SK-N-SH (cell line): ENCODE data around the gene SLC22A2. TPM values are rescaled to one million over a fixed set of nuclear protein-coding genes. Genes with fewer than 3 reads are reported as not detected.

Source experiments
- CTCF ChIA-PET: fragments of 300-600, 350-600 bp; formaldehyde crosslinking; extraction: SDS; loops from one replicate; lab custom pipeline; 2021; lab: Yijun Ruan, JAX
- POLR2A ChIA-PET: fragments of 350-600 bp; sonication (Branson Sonifier 250); formaldehyde crosslinking; extraction: SDS; loops from one replicate; lab custom pipeline; 2020; ENCODE audit warnings: antibody characterized with exemption, inconsistent platforms; lab: Yijun Ruan, JAX
- DNase-seq: peaks from one replicate; pipeline ENCODE4 v3.0.0; 2012
- H2AFZ ChIP-seq: fragments of 200-600 bp; sonication (generic); 2 replicates; pipeline ENCODE4 v1.8.1; 2016; ENCODE audit warnings: antibody characterized with exemption, mild to moderate bottlenecking, low read depth
- H3F3A ChIP-seq: fragments of 200-600 bp; sonication (generic); replicated peaks from 2 replicates; pipeline ENCODE3; 2016; ENCODE audit warnings: antibody characterized with exemption, mild to moderate bottlenecking; ENCODE audit not compliant: insufficient read depth
- H3K27ac ChIP-seq, 2 experiments: fragments of 200-500 bp in 1 of 2; fragments of 200-600 bp in 1 of 2; sonication (Bioruptor generic) in 1 of 2; sonication (generic), shearing (Covaris generic) in 1 of 2; 2 replicates each; pipeline versions ENCODE4 v1.5.1 to v1.6.1; 2014 to 2016; ENCODE audit warnings: low read depth in 2 of 2, inconsistent platforms in 1 of 2, low read length in 1 of 2, mild to moderate bottlenecking in 1 of 2, mixed read lengths in 1 of 2
- H3K27me3 ChIP-seq: fragments of 200-600 bp; sonication (generic), shearing (Covaris generic); 2 replicates; pipeline ENCODE4 v1.6.1; 2016; ENCODE audit warnings: mixed run types; ENCODE audit not compliant: insufficient read depth
- H3K36me3 ChIP-seq, 2 experiments: fragments of 200-500 bp in 1 of 2; fragments of 200-600 bp in 1 of 2; sonication (Bioruptor generic) in 1 of 2; sonication (generic) in 1 of 2; replicated peaks in 1 of 2; 2 replicates each; pipeline versions ENCODE3 to v1.5.1; 2014 to 2016; ENCODE audit warnings: low read length in 1 of 2, mild to moderate bottlenecking in 1 of 2; ENCODE audit not compliant: insufficient read depth in 2 of 2, control insufficient read depth in 1 of 2
- H3K4me1 ChIP-seq, 2 experiments: fragments of 200-500 bp in 1 of 2; fragments of 200-600 bp in 1 of 2; sonication (Bioruptor generic) in 1 of 2; sonication (generic), shearing (Covaris generic) in 1 of 2; 2 replicates each; pipeline versions ENCODE4 v1.5.1 to v1.6.1; 2014 to 2016; ENCODE audit warnings: low read depth in 1 of 2, low read length in 1 of 2, mixed run types in 1 of 2; ENCODE audit not compliant: insufficient read depth in 2 of 2, control insufficient read depth in 1 of 2
- H3K4me2 ChIP-seq: fragments of 200-600 bp; sonication (generic), shearing (Covaris generic); 2 replicates; pipeline ENCODE4 v1.6.1; 2017; ENCODE audit warnings: mixed run types
- H3K4me3 ChIP-seq, 2 experiments: fragments of 200-500 bp in 1 of 2; fragments of 200-600 bp in 1 of 2; sonication (Bioruptor generic) in 1 of 2; sonication (generic), shearing (Covaris generic) in 1 of 2; 2 replicates each; pipeline versions ENCODE4 v1.5.1 to v1.8.1; 2014 to 2016; ENCODE audit warnings: low read depth in 2 of 2, inconsistent platforms in 1 of 2, low read length in 1 of 2, mild to moderate bottlenecking in 1 of 2, mixed read lengths in 1 of 2, moderate library complexity in 1 of 2
- H3K79me2 ChIP-seq: fragments of 200-600 bp; sonication (generic); 2 replicates; pipeline ENCODE4 v1.8.1; 2017; ENCODE audit warnings: mild to moderate bottlenecking; ENCODE audit not compliant: insufficient read depth
- H3K9ac ChIP-seq: fragments of 200-600 bp; sonication (generic); 2 replicates; pipeline ENCODE4 v1.6.1; 2017; ENCODE audit warnings: mixed run types
- H3K9me2 ChIP-seq: fragments of 200-600 bp; sonication (generic); 2 replicates; pipeline ENCODE4 v1.6.1; 2017; ENCODE audit warnings: mixed run types
- H3K9me3 ChIP-seq: fragments of 200-600 bp; sonication (generic); 2 replicates; pipeline ENCODE4 v1.6.1; 2017; ENCODE audit warnings: mixed run types, mild to moderate bottlenecking, moderate library complexity
- H4K20me1 ChIP-seq: fragments of 200-600 bp; sonication (generic); 2 replicates; pipeline ENCODE4 v1.6.1; 2017; ENCODE audit warnings: mild to moderate bottlenecking, mixed run types; ENCODE audit not compliant: insufficient read depth
- CHD2 ChIP-seq: fragments of 150-350 bp; IDR thresholded peaks from 2 replicates; pipeline ENCODE4 v1.6.1; 2018; ENCODE audit warnings: low read length; ENCODE audit not compliant: partially characterized antibody
- FOSL2 ChIP-seq: IDR thresholded peaks from 2 replicates; pipeline ENCODE4 v1.4.0; 2012; ENCODE audit warnings: low read depth, mild to moderate bottlenecking, moderate library complexity, borderline replicate concordance
- FOXJ3 ChIP-seq: sonication (generic); formaldehyde crosslinking; IDR thresholded peaks from 2 replicates; pipeline ENCODE4 v1.5.1; 2020; ENCODE audit warnings: mild to moderate bottlenecking, missing genetic modification reagents
- GABPA ChIP-seq: IDR thresholded peaks from 2 replicates; pipeline ENCODE4 v1.4.0; 2012; ENCODE audit warnings: low read depth, mild to moderate bottlenecking
- GATA2 ChIP-seq: sonication (generic); formaldehyde crosslinking; IDR thresholded peaks from 2 replicates; pipeline ENCODE4 v1.5.0; 2020; ENCODE audit warnings: mild to moderate bottlenecking, missing genetic modification reagents
- JUND ChIP-seq: IDR thresholded peaks from 2 replicates; pipeline ENCODE4 v1.4.0; 2012
- MEF2A ChIP-seq: IDR thresholded peaks from 2 replicates; pipeline ENCODE4 v1.4.0; 2012; ENCODE audit warnings: low read depth, borderline replicate concordance
- MXI1 ChIP-seq: IDR thresholded peaks from 2 replicates; pipeline ENCODE4 v1.6.1; 2012; ENCODE audit warnings: mild to moderate bottlenecking, low read depth, low read length, improper control_type of control experiment
- NFIC ChIP-seq: IDR thresholded peaks from 2 replicates; pipeline ENCODE4 v1.4.0; 2012; ENCODE audit warnings: borderline replicate concordance
- NRF1 ChIP-seq: IDR thresholded peaks from 2 replicates; pipeline ENCODE4 v1.6.1; 2012; ENCODE audit warnings: low read depth, mild to moderate bottlenecking, low read length
- PBX3 ChIP-seq: IDR thresholded peaks from 2 replicates; pipeline ENCODE4; 2012
- RAD21 ChIP-seq: IDR thresholded peaks from 2 replicates; pipeline ENCODE4 v1.6.1; 2012; ENCODE audit warnings: mild to moderate bottlenecking, low read length
- RCOR1 ChIP-seq: fragments of 150-350 bp; IDR thresholded peaks from 2 replicates; pipeline ENCODE4 v1.6.1; 2017; ENCODE audit warnings: antibody characterized with exemption, low read length
- RFX5 ChIP-seq: IDR thresholded peaks from 2 replicates; pipeline ENCODE4 v1.6.1; 2012; ENCODE audit warnings: mild to moderate bottlenecking, improper control_type of control experiment, low read length
- SIN3A ChIP-seq: IDR thresholded peaks from 2 replicates; pipeline ENCODE4 v1.6.1; 2012; ENCODE audit warnings: low read depth, mild to moderate bottlenecking, low read length, moderate library complexity, borderline replicate concordance
- SMC3 ChIP-seq: IDR thresholded peaks from 2 replicates; pipeline ENCODE4 v1.6.1; 2012; ENCODE audit warnings: low read depth, low read length, improper control_type of control experiment
- TAF1 ChIP-seq: IDR thresholded peaks from 2 replicates; pipeline ENCODE4 v1.6.1; 2012; ENCODE audit warnings: low read depth, mild to moderate bottlenecking, low read length, moderate library complexity, borderline replicate concordance
- TCF12 ChIP-seq: IDR thresholded peaks from 2 replicates; pipeline ENCODE4 v1.4.0; 2012
- TEAD4 ChIP-seq: IDR thresholded peaks from 2 replicates; pipeline ENCODE4 v1.4.0; 2012; ENCODE audit warnings: mild to moderate bottlenecking, borderline replicate concordance; ENCODE audit not compliant: insufficient read depth
- USF1 ChIP-seq: IDR thresholded peaks from 2 replicates; pipeline ENCODE4 v1.4.0; 2012; ENCODE audit warnings: low read depth, borderline replicate concordance
- WGBS: methylation state at CpG from one replicate; pipeline ENCODE4 v1.1.6; 2017; ENCODE audit warnings: low lambda C conversion rate; 5-methylcytosine and 5-hydroxymethylcytosine counted together
- polyA plus RNA-seq, 3 experiments: library from polyadenylated mRNA; depleted of rRNA; stranded (reverse); fragments of >200 nt; gene quantifications; 2 replicates each; pipeline ENCODE4 v1.2.3, GENCODE V29; 2012
- TF ChIP-seq, protein P1 (sequence below): IDR thresholded peaks from 2 replicates; pipeline ENCODE4 v1.6.1; 2012; ENCODE audit warnings: mild to moderate bottlenecking, low read depth, low read length, moderate library complexity
- TF ChIP-seq, protein P2 (sequence below): fragments of 150-350 bp; IDR thresholded peaks from 2 replicates; pipeline ENCODE4 v1.6.1; 2017; ENCODE audit warnings: antibody characterized with exemption, low read length, low read depth, borderline replicate concordance

SLC22A2 gene
- polyA plus RNA-seq, 1 of the 3 experiments (the other 2 are of a cell fraction), result not detected

DNA sequence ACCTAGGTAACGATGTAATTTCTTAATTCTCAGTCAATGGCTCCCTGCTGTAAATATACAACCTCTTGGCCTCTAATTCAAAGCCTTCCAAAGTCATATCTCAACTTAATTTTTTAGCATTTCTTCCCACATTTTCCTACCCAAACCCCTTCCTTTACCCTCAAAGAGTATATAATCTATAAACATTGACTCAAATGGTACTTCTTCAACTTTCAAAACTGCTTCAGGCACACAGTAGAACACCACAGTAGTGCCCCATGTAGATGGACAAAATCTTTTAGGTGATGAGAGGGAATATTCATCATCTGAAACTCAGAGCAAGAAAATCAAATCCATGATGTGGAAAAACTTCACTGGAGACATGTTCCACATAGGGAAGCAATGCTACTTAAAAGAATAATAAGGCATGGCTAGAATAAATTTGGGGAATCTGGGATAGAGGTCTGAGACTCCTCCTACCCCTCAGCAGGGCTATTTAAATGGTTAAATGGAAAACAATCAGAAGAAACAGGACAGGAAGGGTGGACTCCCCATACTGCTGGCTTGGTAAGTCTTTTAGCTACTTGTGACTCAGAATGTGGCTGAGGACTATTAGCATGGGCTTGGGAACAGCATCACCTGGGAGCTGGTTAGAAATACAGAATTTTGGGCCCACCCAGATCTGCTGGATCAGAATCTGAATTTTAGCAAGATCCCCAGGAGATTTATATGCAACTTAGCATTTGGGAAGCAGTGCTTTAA is 6.4 kb downstream of the SLC22A2 start (continued):
- TF ChIP-seq SIN3A (no peak), SMC3 (no peak), RAD21 (no peak), TCF12 (no peak), MXI1 (no peak)
- TF ChIP-seq, protein P1, sequence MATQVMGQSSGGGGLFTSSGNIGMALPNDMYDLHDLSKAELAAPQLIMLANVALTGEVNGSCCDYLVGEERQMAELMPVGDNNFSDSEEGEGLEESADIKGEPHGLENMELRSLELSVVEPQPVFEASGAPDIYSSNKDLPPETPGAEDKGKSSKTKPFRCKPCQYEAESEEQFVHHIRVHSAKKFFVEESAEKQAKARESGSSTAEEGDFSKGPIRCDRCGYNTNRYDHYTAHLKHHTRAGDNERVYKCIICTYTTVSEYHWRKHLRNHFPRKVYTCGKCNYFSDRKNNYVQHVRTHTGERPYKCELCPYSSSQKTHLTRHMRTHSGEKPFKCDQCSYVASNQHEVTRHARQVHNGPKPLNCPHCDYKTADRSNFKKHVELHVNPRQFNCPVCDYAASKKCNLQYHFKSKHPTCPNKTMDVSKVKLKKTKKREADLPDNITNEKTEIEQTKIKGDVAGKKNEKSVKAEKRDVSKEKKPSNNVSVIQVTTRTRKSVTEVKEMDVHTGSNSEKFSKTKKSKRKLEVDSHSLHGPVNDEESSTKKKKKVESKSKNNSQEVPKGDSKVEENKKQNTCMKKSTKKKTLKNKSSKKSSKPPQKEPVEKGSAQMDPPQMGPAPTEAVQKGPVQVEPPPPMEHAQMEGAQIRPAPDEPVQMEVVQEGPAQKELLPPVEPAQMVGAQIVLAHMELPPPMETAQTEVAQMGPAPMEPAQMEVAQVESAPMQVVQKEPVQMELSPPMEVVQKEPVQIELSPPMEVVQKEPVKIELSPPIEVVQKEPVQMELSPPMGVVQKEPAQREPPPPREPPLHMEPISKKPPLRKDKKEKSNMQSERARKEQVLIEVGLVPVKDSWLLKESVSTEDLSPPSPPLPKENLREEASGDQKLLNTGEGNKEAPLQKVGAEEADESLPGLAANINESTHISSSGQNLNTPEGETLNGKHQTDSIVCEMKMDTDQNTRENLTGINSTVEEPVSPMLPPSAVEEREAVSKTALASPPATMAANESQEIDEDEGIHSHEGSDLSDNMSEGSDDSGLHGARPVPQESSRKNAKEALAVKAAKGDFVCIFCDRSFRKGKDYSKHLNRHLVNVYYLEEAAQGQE, result no peak

GRCh38 chr6:160249671-160250070 is 8.9 kb downstream of the SLC22A2 start:
- 12% methylated on average over 3 of the region's 3 CpGs for WGBS
- no peaks in the 10 kb centered on the region for H3K9me2 ChIP-seq
- H3K9me3 ChIP-seq, result no peaks in the 10 kb centered on the region
- no peaks in the 10 kb centered on the region for H3K4me1 ChIP-seq
- H3K79me2 ChIP-seq, result no peaks in the 10 kb centered on the region
- H3K27ac ChIP-seq, result no peak overlapping the region
- H3K27me3 ChIP-seq, result no peaks in the 10 kb centered on the region
- ChIA-PET CTCF (no interaction called here), POLR2A (no interaction called here)
- no peak for DNase-seq
- no peaks in the 10 kb centered on the region for H4K20me1 ChIP-seq
- no peak overlapping the region for H3K4me3 ChIP-seq
- H2AFZ ChIP-seq, result no peak overlapping the region
- H3K36me3 ChIP-seq, result no peaks in the 10 kb centered on the region
- H3K4me2 ChIP-seq, result no peak overlapping the region
- H3F3A ChIP-seq, result peaks cover 3% of the 10 kb centered on the region
- H3K9ac ChIP-seq, result no peak overlapping the region
- TF ChIP-seq NRF1 (no peak), TAF1 (no peak), GABPA (no peak), NFIC (no peak), CHD2 (no peak), TEAD4 (no peak), RFX5 (no peak), SMC3 (no peak), JUND (no peak), MEF2A (no peak), FOSL2 (no peak), GATA2 (CRISPR knock-in tag) (no peak), FOXJ3 (CRISPR knock-in tag) (no peak), RCOR1 (no peak), PBX3 (no peak), RAD21 (no peak), USF1 (no peak)
- TF ChIP-seq, protein P2, sequence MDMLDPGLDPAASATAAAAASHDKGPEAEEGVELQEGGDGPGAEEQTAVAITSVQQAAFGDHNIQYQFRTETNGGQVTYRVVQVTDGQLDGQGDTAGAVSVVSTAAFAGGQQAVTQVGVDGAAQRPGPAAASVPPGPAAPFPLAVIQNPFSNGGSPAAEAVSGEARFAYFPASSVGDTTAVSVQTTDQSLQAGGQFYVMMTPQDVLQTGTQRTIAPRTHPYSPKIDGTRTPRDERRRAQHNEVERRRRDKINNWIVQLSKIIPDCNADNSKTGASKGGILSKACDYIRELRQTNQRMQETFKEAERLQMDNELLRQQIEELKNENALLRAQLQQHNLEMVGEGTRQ, result no peak
- TF ChIP-seq, protein P1, result no peak
